Subcutaneous adipose tissue (tissue), 4 donors: ENCODE results near the gene ADRB2. TPM values are rescaled to one million over a fixed set of nuclear protein-coding genes. Genes with fewer than 3 reads are reported as not detected.

Experiments
- CTCF ChIP-seq: fragments of 450-650 bp; IDR thresholded peaks from one replicate; pipeline ENCODE4 v1.5.1; 2016; ENCODE audit warnings: low read depth, mild to moderate bottlenecking, control low read depth, antibody characterized with exemption, moderate library complexity
- total RNA-seq, 4 donors: library from RNA; depleted of rRNA; stranded (reverse); fragments of >200 nt; gene quantifications; one replicate each; pipeline ENCODE4 v1.1.0, GENCODE V29; 2016

ADRB2 gene
- total RNA-seq, 4 donors from 2014 or later: 23.1 to 60.0 (median 38.9) TPM

GRCh38 chr5:148794729-148795561 is 31.5 kb upstream of the ADRB2 start:
- no peak for TF ChIP-seq CTCF

GRCh38 chr5:148796936-148797335 is 29.5 kb upstream of the ADRB2 start:
- no peak for TF ChIP-seq CTCF

- no peak for TF ChIP-seq CTCF
Measured at GRCh38 chr5:148798786-148799185, 27.6 kb upstream of the ADRB2 start.

GRCh38 chr5:148799737-148800527 is 26.5 kb upstream of the ADRB2 start:
- TF ChIP-seq CTCF: no peak

- no peak for TF ChIP-seq CTCF
Measured at GRCh38 chr5:148801682-148802276, 24.6 kb upstream of the ADRB2 start.

- no peak for TF ChIP-seq CTCF
Measured at GRCh38 chr5:148804393-148804792, 22.0 kb upstream of the ADRB2 start.
